Brain microvascular endothelial cell (primary cell): ENCODE measurements around the gene KLK12.

Experiments used
- DNase-seq: peaks from one replicate; pipeline ENCODE4 v3.0.0-alpha.2; 2020
- H3K27ac ChIP-seq: fragments of 250-450 bp; sonication (Bioruptor Pico); 2 replicates; pipeline ENCODE4 v1.5.1; 2020; ENCODE audit warnings: mild to moderate bottlenecking, moderate library complexity
- H3K27me3 ChIP-seq: fragments of 250-450 bp; sonication (Bioruptor Pico); replicated peaks from 2 replicates; pipeline ENCODE4 v1.5.1; 2020; ENCODE audit warnings: mild to moderate bottlenecking
- H3K36me3 ChIP-seq: fragments of 250-450 bp; sonication (Bioruptor Pico); replicated peaks from 2 replicates; pipeline ENCODE4 v1.5.1; 2020; ENCODE audit warnings: mild to moderate bottlenecking
- H3K4me3 ChIP-seq: 2 replicates; pipeline ENCODE4 v1.5.1; 2011; ENCODE audit warnings: low read depth, mild to moderate bottlenecking, control low read depth, low read length, moderate library complexity
- CTCF ChIP-seq: IDR thresholded peaks from 2 replicates; pipeline ENCODE4 v1.5.1; 2011; ENCODE audit warnings: low read depth, mild to moderate bottlenecking, moderate library complexity, low read length, control low read depth, inconsistent platforms; ENCODE audit errors: missing control alignments
- in situ Hi-C: cut with HindIII; loops from 2 replicates; pipeline ENCODE4 v1.10.0; 2017; ENCODE audit warnings: low sequenced_read_pairs, low pct_ligation_motif_present

KLK12 gene

DNA sequence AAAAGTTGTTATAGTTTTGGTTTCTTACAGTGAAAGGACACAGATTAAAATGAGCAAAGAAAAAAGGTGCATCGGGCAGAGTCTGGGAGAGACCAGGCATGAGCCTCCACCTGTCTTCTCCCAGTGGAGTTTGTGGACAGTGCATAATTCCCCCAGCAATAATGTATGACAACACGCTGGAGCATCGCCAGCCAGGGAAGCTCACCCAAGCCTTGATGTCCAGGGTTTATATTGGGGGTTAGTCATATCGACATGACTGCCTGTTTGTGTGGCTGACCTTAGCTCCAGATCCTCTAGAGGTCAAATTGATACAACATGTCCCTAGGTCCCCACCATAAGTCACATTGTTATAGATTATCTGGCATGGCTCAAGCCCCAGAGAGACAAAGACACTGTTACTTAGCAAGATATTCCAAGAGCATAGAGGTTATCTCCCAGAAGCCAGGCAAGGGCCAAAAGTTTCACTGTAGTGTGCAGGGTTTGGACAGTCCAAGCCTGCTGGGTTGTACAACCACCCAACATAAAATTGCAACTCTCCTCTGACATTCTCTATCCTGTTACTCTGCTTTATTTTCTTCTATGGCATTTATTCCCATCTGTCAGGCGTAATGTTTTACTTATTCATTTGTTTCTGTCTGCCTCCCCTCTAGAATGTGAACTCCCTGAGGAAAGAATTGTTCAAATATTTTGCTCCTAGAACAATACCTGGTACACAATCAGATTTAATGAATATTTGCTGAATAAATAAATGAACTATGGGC, 35.7 kb upstream of the KLK12 start:
- no peak for DNase-seq
- H3K36me3 ChIP-seq = no peaks in the 10 kb centered on the region
- H3K27ac ChIP-seq = no peak overlapping the region
- in situ Hi-C loops = no loop called here
- H3K27me3 ChIP-seq = no peaks in the 10 kb centered on the region
- no peak for TF ChIP-seq CTCF
- no peak overlapping the region for H3K4me3 ChIP-seq

GRCh38 chr19:51066393-51067186, 31.8 kb upstream of the KLK12 start:
- DNase-seq = no peak
- Histone ChIP-seq H3K27me3 (no peaks in the 10 kb centered on the region), H3K4me3 (no peak overlapping the region), H3K36me3 (no peaks in the 10 kb centered on the region), H3K27ac (no peak overlapping the region)
- no peak for TF ChIP-seq CTCF
- in situ Hi-C loops = no loop called here

GRCh38 chr19:51065221-51065960, 30.6 kb upstream of the KLK12 start:
- no peak for DNase-seq
- Histone ChIP-seq H3K36me3 (no peaks in the 10 kb centered on the region), H3K27me3 (no peaks in the 10 kb centered on the region), H3K4me3 (no peak overlapping the region), H3K27ac (no peak overlapping the region)
- in situ Hi-C loops = no loop called here
- no peak for TF ChIP-seq CTCF

- in situ Hi-C loops = no loop called here
- no peak for TF ChIP-seq CTCF
- H3K27ac ChIP-seq = no peak within 1 kb of the TSS
- no peak for DNase-seq
- H3K27me3 ChIP-seq = no peaks in the 10 kb centered on the region
- H3K4me3 ChIP-seq = no peak within 1 kb of the TSS
- H3K36me3 ChIP-seq = no peaks in the 10 kb centered on the region
These were observed 29.9 kb upstream of the KLK12 start, which contains the start of gene KLK13 for GRCh38 chr19:51064534-51065220. TSS of gene KLK13 (minus strand) at chr19:51065092. CDS start at chr19:51065067, 25 bp downstream.

GRCh38 chr19:51063664-51064063, 28.9 kb upstream of the KLK12 start:
- H3K27me3 ChIP-seq = no peaks in the 10 kb centered on the region
- in situ Hi-C loops = no loop called here
- DNase-seq = no peak

More at GRCh38 chr19:51063664-51064063, 28.9 kb upstream of the KLK12 start:
- Histone ChIP-seq H3K27ac (no peak overlapping the region), H3K4me3 (no peak overlapping the region), H3K36me3 (no peaks in the 10 kb centered on the region)
- no peak for TF ChIP-seq CTCF
